Measurements from ENCODE around the gene NKX6-1.

Gene NKX6-1

DNA sequence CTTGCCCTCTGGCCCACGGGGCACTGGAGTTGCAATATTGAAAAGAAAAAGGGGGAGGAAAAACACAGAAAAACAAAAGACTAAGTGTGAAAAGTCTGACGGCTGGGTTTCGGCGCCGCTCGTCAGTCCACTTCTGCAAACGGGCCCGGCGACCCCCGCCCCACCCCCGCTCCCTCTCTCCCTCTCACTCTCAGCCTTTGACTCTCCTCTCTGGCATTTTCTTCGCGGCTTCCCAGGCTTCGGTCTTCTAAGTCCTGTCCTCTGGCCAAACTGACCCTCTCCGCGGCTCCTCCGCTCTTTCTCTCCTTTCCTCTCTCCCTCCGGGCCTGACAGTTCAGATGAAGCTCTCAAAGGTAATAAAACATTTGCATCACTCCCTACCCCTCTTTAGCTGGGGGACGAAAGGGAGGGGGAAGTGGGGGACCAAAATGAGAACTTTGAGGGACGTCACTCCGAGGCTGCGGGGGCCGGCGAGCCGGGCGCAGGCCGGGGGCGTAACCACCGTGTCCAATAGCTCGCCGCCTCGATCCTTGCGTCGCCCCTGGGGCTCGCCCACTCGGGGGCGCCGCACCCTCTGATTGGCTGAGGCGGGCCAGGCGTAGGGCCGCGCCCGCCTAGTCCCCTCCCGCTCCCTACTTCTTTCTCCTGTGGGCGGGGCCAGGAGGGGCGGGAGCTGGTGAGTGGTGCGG, at the start of gene NKX6-1:
NKX6-1 (minus strand) TSS at position 358 of the 689 bp plus-strand sequence. CDS start 1,064 bp downstream, outside the sequence.
- DNase-seq (ENCODE audit: low read depth in 1 of 2, low spot score in 1 of 2): no peak
- no peak for TF ChIP-seq JUND (IDR thresholded peaks at IDR 0.05; ENCODE audit: low read depth)
- in situ Hi-C loops (cut with HindIII; ENCODE audit: low pct_unique_long_range_greater_than_20kb, low sequenced_read_pairs): no loop called here

DNA sequence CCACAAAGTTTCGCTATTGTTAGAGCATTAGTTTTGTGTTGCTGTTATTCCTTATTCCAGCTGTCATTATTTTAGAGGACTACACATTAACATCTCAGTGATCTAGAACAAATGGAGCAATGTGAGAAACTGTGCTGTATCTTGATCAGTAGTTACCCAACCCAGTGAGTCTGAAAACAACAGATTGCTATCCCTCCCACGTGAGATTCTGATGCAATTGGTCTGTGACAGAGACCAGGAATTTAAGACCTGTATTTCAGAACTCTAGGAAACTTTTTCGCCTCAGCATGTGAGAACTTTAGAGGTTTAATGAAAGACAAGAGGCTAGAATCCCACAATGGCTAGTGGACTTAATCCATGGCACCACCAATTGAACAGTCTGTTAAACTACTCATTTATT, 48.1 kb upstream of the NKX6-1 start:
- no peak for TF ChIP-seq JUND (IDR thresholded peaks at IDR 0.05; ENCODE audit: low read depth)
- DNase-seq (ENCODE audit: low read depth in 1 of 2, low spot score in 1 of 2): peak in 1 of 2 experiments; percentile 36
- in situ Hi-C loops (cut with HindIII; ENCODE audit: low pct_unique_long_range_greater_than_20kb, low sequenced_read_pairs): no loop called here

DNA sequence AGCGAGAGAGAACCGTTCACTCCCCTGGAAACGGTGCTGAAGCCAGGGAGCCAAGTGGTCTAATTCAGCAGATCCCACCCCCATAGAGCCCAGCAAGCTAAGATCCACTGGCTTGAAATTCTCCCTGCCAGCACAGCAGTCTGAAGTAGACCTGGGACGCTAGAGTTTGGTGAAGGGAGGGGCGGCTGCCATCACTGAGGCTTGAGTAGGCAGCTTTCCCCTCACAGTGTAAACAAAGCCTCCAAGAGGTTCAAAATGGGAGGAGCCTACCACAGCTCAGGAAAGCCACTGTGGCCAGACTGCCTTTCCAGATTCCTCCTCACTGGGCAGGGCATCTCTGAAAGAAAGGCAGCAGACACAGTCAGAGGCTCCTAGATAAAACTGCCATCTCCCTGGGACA, 46.0 kb upstream of the NKX6-1 start:
- no peak for TF ChIP-seq JUND (IDR thresholded peaks at IDR 0.05; ENCODE audit: low read depth)
- in situ Hi-C loops (cut with HindIII; ENCODE audit: low pct_unique_long_range_greater_than_20kb, low sequenced_read_pairs): no loop called here
- DNase-seq (ENCODE audit: low read depth in 1 of 2, low spot score in 1 of 2): no peak

GRCh38 chr4:84535901-84536300, 36.8 kb upstream of the NKX6-1 start:
- no peak for TF ChIP-seq JUND (IDR thresholded peaks at IDR 0.05; ENCODE audit: low read depth)
- in situ Hi-C loops (cut with HindIII; ENCODE audit: low pct_unique_long_range_greater_than_20kb, low sequenced_read_pairs): no loop called here
- DNase-seq (ENCODE audit: low read depth in 1 of 2, low spot score in 1 of 2): no peak

DNA sequence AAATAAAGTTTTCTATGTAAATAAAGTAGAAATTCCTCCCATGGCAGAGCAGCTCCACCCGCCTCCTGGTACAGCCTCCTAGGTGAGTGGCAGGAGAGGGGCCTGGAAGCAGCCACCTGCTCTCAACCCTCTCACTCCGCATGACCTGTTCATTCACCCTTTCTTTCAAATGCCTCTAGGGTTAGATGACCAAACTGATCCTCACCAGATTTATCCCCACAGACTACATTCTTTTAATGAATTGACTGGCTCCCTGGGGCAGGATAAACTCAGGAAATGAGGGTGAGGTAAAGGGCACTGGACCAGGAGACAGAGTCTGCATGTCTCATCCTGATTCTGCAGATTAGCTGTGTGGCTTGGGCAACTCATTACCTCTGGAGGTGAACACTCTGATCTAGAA, 32.6 kb upstream of the NKX6-1 start:
- TF ChIP-seq JUND (IDR thresholded peaks at IDR 0.05; ENCODE audit: low read depth): no peak
- peak in 1 of 2 experiments; percentile 55 for DNase-seq (ENCODE audit: low read depth in 1 of 2, low spot score in 1 of 2)
- in situ Hi-C loops (cut with HindIII; ENCODE audit: low pct_unique_long_range_greater_than_20kb, low sequenced_read_pairs): no loop called here

DNA sequence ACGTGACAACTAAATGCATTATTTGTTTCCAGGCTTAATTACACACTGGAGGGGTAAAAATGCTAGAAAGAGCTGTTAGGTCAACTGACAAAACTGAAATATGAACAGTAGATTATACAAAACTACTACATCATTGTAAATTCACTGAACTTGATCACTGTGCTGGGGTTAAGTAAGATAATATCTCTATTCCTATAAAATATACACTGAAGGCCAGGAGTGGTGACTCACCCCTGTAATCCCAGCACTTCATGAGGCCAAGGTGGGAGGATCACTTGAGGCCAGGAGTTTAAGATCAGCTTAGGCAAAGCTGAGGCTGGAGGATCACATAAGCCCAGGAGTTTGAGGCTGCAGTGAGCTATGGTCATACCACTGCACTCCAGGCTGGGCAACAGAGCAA, 31.8 kb upstream of the NKX6-1 start:
- peak in 1 of 2 experiments; percentile 12 for DNase-seq (ENCODE audit: low read depth in 1 of 2, low spot score in 1 of 2)
- in situ Hi-C loops (cut with HindIII; ENCODE audit: low pct_unique_long_range_greater_than_20kb, low sequenced_read_pairs): no loop called here
- TF ChIP-seq JUND (IDR thresholded peaks at IDR 0.05; ENCODE audit: low read depth): no peak

- in situ Hi-C loops (cut with HindIII; ENCODE audit: low pct_unique_long_range_greater_than_20kb, low sequenced_read_pairs): no loop called here
- no peak for TF ChIP-seq JUND (IDR thresholded peaks at IDR 0.05; ENCODE audit: low read depth)
- no peak for DNase-seq (ENCODE audit: low read depth in 1 of 2, low spot score in 1 of 2)
Measured at GRCh38 chr4:84530454-84530853, 31.4 kb upstream of the NKX6-1 start.

- in situ Hi-C loops (cut with HindIII; ENCODE audit: low pct_unique_long_range_greater_than_20kb, low sequenced_read_pairs): no loop called here
- TF ChIP-seq JUND (IDR thresholded peaks at IDR 0.05; ENCODE audit: low read depth): no peak
- DNase-seq (ENCODE audit: low read depth in 1 of 2, low spot score in 1 of 2): peak in 1 of 2 experiments; percentile 39
Measured at GRCh38 chr4:84529169-84529751, 30.2 kb upstream of the NKX6-1 start.

DNA sequence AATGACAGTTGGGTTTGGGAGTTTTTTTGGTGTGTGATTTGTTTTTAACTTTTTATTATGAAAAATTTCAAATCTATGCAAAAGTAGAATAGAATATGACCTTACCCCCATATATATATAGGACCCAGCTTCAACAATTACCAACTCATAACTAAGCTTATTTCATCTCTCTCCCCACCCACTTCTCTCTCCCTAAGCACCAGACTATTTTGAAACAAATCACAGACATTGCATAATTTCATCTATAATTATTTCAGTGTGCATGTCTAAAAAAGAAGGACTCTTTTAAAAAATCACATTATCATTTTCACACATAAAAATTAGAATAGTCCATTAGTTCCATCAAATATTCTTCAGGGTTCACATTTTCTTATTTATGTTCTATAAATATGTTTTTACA, 28.3 kb upstream of the NKX6-1 start:
- no peak for DNase-seq (ENCODE audit: low read depth in 1 of 2, low spot score in 1 of 2)
- in situ Hi-C loops (cut with HindIII; ENCODE audit: low pct_unique_long_range_greater_than_20kb, low sequenced_read_pairs): no loop called here
- no peak for TF ChIP-seq JUND (IDR thresholded peaks at IDR 0.05; ENCODE audit: low read depth)

GRCh38 chr4:84515075-84515474, 16.0 kb upstream of the NKX6-1 start:
- no peak for DNase-seq (ENCODE audit: low read depth in 1 of 2, low spot score in 1 of 2)
- in situ Hi-C loops (cut with HindIII; ENCODE audit: low pct_unique_long_range_greater_than_20kb, low sequenced_read_pairs): no loop called here
- no peak for TF ChIP-seq JUND (IDR thresholded peaks at IDR 0.05; ENCODE audit: low read depth)

- DNase-seq (ENCODE audit: low read depth in 1 of 2, low spot score in 1 of 2): no peak
- TF ChIP-seq JUND (IDR thresholded peaks at IDR 0.05; ENCODE audit: low read depth): no peak
- in situ Hi-C loops (cut with HindIII; ENCODE audit: low pct_unique_long_range_greater_than_20kb, low sequenced_read_pairs): no loop called here
Measured at GRCh38 chr4:84512277-84512676, 13.2 kb upstream of the NKX6-1 start.

GRCh38 chr4:84511703-84512102, 12.6 kb upstream of the NKX6-1 start:
- TF ChIP-seq JUND (IDR thresholded peaks at IDR 0.05; ENCODE audit: low read depth): no peak
- in situ Hi-C loops (cut with HindIII; ENCODE audit: low pct_unique_long_range_greater_than_20kb, low sequenced_read_pairs): no loop called here
- no peak for DNase-seq (ENCODE audit: low read depth in 1 of 2, low spot score in 1 of 2)

GRCh38 chr4:84507941-84508340, 8.8 kb upstream of the NKX6-1 start:
- in situ Hi-C loops (cut with HindIII; ENCODE audit: low pct_unique_long_range_greater_than_20kb, low sequenced_read_pairs): no loop called here
- DNase-seq (ENCODE audit: low read depth in 1 of 2, low spot score in 1 of 2): no peak
- no peak for TF ChIP-seq JUND (IDR thresholded peaks at IDR 0.05; ENCODE audit: low read depth)

- in situ Hi-C loops (cut with HindIII; ENCODE audit: low pct_unique_long_range_greater_than_20kb, low sequenced_read_pairs): no loop called here
- DNase-seq (ENCODE audit: low read depth in 1 of 2, low spot score in 1 of 2): no peak
- TF ChIP-seq JUND (IDR thresholded peaks at IDR 0.05; ENCODE audit: low read depth): no peak
Measured at GRCh38 chr4:84504821-84505220, 5.7 kb upstream of the NKX6-1 start.
